GM12875 (cell line): ENCODE measurements around the gene PTPRD.

ENCODE experiments used
- H3K4me3 ChIP-seq: one replicate; pipeline ENCODE4 v1.5.1; 2011; ENCODE audit warnings: low read depth, low read length, control low read depth
- CTCF ChIP-seq: IDR thresholded peaks from 2 replicates; pipeline ENCODE4 v1.5.1; 2011; ENCODE audit warnings: low read depth, mild to moderate bottlenecking, control low read depth, inconsistent platforms, low read length, moderate library complexity, borderline replicate concordance; ENCODE audit not compliant: insufficient read depth

PTPRD gene

DNA sequence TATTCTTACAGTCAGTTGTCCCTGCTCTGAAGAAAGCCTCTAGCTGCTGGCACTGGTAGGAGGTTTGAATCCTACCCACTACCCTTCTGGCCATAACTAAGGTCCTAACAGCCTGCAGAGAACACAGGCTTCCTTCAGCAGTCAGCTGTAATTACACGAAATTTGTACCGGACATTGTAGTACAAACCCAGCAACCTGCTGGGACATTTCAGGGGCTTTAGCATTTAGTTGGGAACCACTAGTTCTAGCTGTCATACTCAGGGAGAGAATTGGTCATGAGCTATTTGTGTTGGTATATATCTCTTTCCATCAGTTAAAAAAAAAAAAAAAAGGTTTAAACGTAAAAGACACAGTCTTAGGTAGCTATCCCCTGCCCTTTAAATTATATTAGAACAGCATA is 1743.0 kb downstream of the PTPRD start:
- TF ChIP-seq CTCF, result no peak
- H3K4me3 ChIP-seq, result no peak overlapping the region

- TF ChIP-seq CTCF, result no peak
- no peak overlapping the region for H3K4me3 ChIP-seq
Measured at GRCh38 chr9:8868632-8869031, 1744.2 kb downstream of the PTPRD start.

- H3K4me3 ChIP-seq, result no peak overlapping the region
- no peak for TF ChIP-seq CTCF
Measured at GRCh38 chr9:8867148-8867547, 1745.7 kb downstream of the PTPRD start.

- H3K4me3 ChIP-seq, result no peak overlapping the region
- TF ChIP-seq CTCF, result no peak
Measured at GRCh38 chr9:8864545-8864896, 1748.3 kb downstream of the PTPRD start.

- no peak for TF ChIP-seq CTCF
- H3K4me3 ChIP-seq, result no peak overlapping the region
Measured at GRCh38 chr9:8863886-8864544, 1748.8 kb downstream of the PTPRD start.

GRCh38 chr9:8863069-8863468 is 1749.7 kb downstream of the PTPRD start:
- no peak for TF ChIP-seq CTCF
- no peak overlapping the region for H3K4me3 ChIP-seq

GRCh38 chr9:8860925-8861324 is 1751.9 kb downstream of the PTPRD start:
- no peak for TF ChIP-seq CTCF

More at GRCh38 chr9:8860925-8861324, 1751.9 kb downstream of the PTPRD start:
- no peak overlapping the region for H3K4me3 ChIP-seq
